ENCODE data around the gene ASL. TPM values are rescaled to one million over a fixed set of nuclear protein-coding genes. Genes with fewer than 3 reads are reported as not detected.
"Not testable (repeated sequence)": the region's sequence is repeated elsewhere in the genome, so short reads cannot be mapped to it uniquely, and the experiment has no call there.

The ASL gene
- total RNA-seq, 2 donors from 2014 or later, result 35.9 to 135 TPM

GRCh38 chr7:66105263-66105748 lies 29.7 kb downstream of the ASL start:
- Histone ChIP-seq H3K27ac (no peak overlapping the region), H3K9me3 (no peaks in the 10 kb centered on the region), H3K36me3 (replicated peaks in 1 of 2; ENCODE audit: insufficient read depth in 1 of 2, low read depth in 2 of 2) (no peaks in the 10 kb centered on the region), H3K4me3 (no peak overlapping the region), H3K27me3 (no peaks in the 10 kb centered on the region), H3K4me1 (peaks cover 6% of the 10 kb centered on the region)
- WGBS, 2 donors, result 95 to 98% methylated on average over 4 to 5 of the region's 5 CpGs
- intact Hi-C loops (cut with DNase I), result no loop called here
- no peak for DNase-seq
- no peak for ATAC-seq
- TF ChIP-seq POLR2A (IDR thresholded peaks at IDR 0.05) (no peak), CTCF (IDR thresholded peaks at IDR 0.05) (no peak)

GRCh38 chr7:66108410-66108809 lies 32.8 kb downstream of the ASL start:
- intact Hi-C loops (cut with DNase I); ATAC-seq; H3K9me3 ChIP-seq; DNase-seq; H3K27ac ChIP-seq; H3K27me3 ChIP-seq; H3K4me1 ChIP-seq; H3K36me3 ChIP-seq (replicated peaks in 1 of 2; ENCODE audit: insufficient read depth in 1 of 2, low read depth in 2 of 2); H3K4me3 ChIP-seq: not testable (repeated sequence)
- WGBS, 2 donors, result 78 to 85% methylated on average over 5 of the region's 5 CpGs

- DNase-seq, result no peak
- Histone ChIP-seq H3K9me3 (no peaks in the 10 kb centered on the region), H3K36me3 (replicated peaks in 1 of 2; ENCODE audit: insufficient read depth in 1 of 2, low read depth in 2 of 2) (no peaks in the 10 kb centered on the region), H3K27me3 (no peaks in the 10 kb centered on the region), H3K27ac (no peak overlapping the region), H3K4me3 (no peak overlapping the region), H3K4me1 (peaks cover 13% of the 10 kb centered on the region)
- no peak for ATAC-seq
- WGBS, 2 donors, result 65 to 66% methylated on average over 5 to 9 of the region's 9 CpGs
- TF ChIP-seq POLR2A (IDR thresholded peaks at IDR 0.05) (no peak), CTCF (IDR thresholded peaks at IDR 0.05) (no peak)
- intact Hi-C loops (cut with DNase I), result no loop called here
These were observed 35.2 kb downstream of the ASL start for GRCh38 chr7:66110856-66111255.

GRCh38 chr7:66114743-66115649 lies 39.4 kb downstream of the ASL start, which contains the start of gene CRCP:
Gene CRCP, plus strand, starts transcription at chr7:66114847. Its CDS starts 116 bp downstream, at chr7:66114963.
- ATAC-seq, result peak; percentile 93
- peaks cover 52% of the 10 kb centered on the region for H3K4me1 ChIP-seq
- peak within 1 kb of the TSS; percentile 70 to 72 for H3K4me3 ChIP-seq
- H3K27me3 ChIP-seq, result no peaks in the 10 kb centered on the region
- TF ChIP-seq CTCF (IDR thresholded peaks at IDR 0.05) (peak in 3 of 7 experiments; percentile 23 to 28 (median 24)), POLR2A (IDR thresholded peaks at IDR 0.05) (peak; percentile 55 to 88 (median 84))
- DNase-seq, result peak; percentile 83 to 87 (median 84)
- no peaks in the 10 kb centered on the region for H3K36me3 ChIP-seq (replicated peaks in 1 of 2; ENCODE audit: insufficient read depth in 1 of 2, low read depth in 2 of 2)
- H3K9me3 ChIP-seq, result no peaks in the 10 kb centered on the region
- intact Hi-C loops (cut with DNase I), result no loop called here
- WGBS, 2 donors, result 0% methylated on average over 22 to 67 of the region's 67 CpGs
- peak within 1 kb of the TSS; percentile 92 to 96 (median 95) for H3K27ac ChIP-seq

- ATAC-seq; H3K36me3 ChIP-seq (replicated peaks in 1 of 2; ENCODE audit: insufficient read depth in 1 of 2, low read depth in 2 of 2); H3K27ac ChIP-seq; H3K4me3 ChIP-seq; DNase-seq; H3K27me3 ChIP-seq; H3K9me3 ChIP-seq; intact Hi-C loops (cut with DNase I): not testable (repeated sequence)
- peaks cover 52% of the 10 kb centered on the region for H3K4me1 ChIP-seq
- 95 to 96% methylated on average over 12 of the region's 12 CpGs for WGBS, 2 donors
These were observed 41.2 kb downstream of the ASL start for GRCh38 chr7:66116680-66117420.

All from body of pancreas (tissue), 4 donors.